Right forelimb (tissue), 1 donor: ENCODE results near the gene PSMG3.
"Not testable (repeated sequence)": the region's sequence is repeated elsewhere in the genome, so short reads cannot be mapped to it uniquely, and the experiment has no call there.

Source experiments
- DNase-seq: peaks from one replicate; pipeline ENCODE4 v3.0.0-alpha.2; 2018

Gene PSMG3

GRCh38 chr7:1531263-1531978, 38.4 kb downstream of the PSMG3 start:
- DNase-seq: peak; percentile 62

DNA sequence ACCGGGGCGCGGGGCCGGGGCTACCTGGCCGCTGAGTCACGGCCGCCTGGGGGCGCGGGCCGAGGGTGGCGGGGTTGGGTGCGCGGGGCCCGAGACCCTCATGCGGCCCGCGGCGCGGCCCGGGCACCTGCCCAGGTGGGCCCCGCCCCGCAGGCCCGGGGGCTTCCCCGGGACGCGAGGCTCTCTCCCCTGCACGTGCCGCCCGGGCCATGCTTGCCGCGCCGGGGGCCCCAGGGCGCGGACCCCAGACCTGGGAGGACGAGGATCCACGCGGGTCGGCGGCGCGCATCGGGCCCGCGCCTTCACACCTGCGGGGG, 38.9 kb downstream of the PSMG3 start:
- DNase-seq: no peak

- DNase-seq: no peak
Measured at GRCh38 chr7:1529383-1530116, 40.3 kb downstream of the PSMG3 start.

DNA sequence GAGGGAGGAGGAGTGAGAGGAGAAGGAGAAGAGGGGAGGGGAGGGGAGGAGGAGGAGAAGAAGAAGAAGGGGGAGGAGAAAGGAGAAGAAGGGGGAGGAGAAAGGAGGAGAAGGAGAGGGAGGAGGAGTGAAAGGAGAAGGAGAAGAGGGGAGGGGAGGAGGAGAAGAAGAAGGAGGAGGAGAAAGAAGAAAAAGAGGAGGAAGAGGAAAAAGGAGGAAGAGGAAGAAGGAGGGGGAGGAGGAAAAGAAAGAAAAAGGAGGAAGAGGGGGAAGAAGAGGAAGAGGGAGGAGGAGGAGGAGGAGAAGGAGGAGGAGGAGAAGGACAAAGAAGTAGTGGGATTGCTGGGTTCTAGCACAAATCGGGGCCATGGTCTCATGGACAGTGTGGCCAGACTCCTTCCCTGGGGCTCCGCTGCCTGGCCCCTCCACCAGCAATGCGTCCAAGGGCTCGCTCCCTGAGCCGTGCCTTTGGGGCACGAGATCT, 43.5 kb downstream of the PSMG3 start:
- no peak for DNase-seq

DNA sequence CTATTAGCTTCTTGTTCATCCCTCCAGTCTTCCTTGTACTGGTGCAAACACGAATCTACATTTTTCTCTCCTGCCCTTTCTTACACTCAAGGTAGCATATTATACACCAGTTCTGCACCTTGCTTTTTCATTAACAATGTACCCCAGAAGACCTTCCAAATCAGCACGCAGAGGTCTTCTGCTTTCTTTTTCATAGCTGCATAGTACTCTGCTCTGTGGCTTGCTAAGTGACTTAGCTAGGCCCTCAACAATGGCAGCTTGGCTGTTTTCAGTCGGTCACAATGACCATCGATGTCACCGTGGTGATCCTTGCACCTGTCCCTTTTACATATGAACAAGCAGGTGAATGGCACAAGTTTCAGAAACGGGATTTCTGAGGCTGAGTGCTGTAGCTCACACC, 44.4 kb downstream of the PSMG3 start:
- no peak for DNase-seq

DNA sequence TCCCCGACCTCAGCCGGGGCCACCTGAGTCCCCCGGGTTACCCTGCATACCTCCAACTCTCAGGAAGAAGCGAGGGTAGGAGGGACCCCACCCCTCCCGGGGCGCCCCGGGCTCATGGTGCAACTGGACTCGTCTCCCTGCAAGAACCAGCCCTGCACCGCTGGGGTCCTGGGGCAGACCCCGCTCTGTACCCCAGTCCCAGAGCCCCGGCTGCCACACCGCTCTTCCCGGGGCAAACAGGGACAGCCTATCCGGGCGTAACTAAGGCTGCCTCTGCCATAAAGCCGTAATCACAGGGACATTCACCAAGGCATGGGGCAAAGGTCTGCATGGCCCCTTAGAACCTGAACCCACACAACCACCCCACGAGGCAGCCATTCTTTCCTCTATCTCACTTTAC, 46.0 kb downstream of the PSMG3 start:
- no peak for DNase-seq

GRCh38 chr7:1523208-1523607, 46.6 kb downstream of the PSMG3 start:
- DNase-seq: no peak

DNA sequence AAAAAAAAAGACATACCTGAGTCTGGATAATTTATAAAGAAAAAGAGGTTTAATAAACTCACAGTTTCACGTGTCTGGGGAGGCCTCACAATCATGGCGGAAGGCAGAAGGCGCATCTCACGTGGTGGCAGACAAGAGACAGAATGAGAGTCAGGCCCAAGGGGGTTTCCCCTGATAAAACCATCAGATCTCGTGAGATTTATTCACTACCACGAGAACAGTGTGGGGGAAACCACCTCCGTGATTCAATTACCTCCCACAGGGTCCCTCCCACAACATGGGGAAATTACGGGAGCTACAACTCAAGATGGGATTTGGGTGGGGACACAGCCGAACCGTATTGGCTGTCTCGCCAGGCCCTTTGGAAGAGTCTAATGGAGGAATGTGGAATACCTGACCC, 48.4 kb downstream of the PSMG3 start:
- DNase-seq: no peak

- no peak for DNase-seq
Measured at GRCh38 chr7:1520539-1521234, 49.1 kb downstream of the PSMG3 start.

- DNase-seq: not testable (repeated sequence)
Measured at GRCh38 chr7:1519322-1519922, 50.4 kb downstream of the PSMG3 start.
